ENCODE results near the gene SMAD6.

Gene SMAD6

DNA sequence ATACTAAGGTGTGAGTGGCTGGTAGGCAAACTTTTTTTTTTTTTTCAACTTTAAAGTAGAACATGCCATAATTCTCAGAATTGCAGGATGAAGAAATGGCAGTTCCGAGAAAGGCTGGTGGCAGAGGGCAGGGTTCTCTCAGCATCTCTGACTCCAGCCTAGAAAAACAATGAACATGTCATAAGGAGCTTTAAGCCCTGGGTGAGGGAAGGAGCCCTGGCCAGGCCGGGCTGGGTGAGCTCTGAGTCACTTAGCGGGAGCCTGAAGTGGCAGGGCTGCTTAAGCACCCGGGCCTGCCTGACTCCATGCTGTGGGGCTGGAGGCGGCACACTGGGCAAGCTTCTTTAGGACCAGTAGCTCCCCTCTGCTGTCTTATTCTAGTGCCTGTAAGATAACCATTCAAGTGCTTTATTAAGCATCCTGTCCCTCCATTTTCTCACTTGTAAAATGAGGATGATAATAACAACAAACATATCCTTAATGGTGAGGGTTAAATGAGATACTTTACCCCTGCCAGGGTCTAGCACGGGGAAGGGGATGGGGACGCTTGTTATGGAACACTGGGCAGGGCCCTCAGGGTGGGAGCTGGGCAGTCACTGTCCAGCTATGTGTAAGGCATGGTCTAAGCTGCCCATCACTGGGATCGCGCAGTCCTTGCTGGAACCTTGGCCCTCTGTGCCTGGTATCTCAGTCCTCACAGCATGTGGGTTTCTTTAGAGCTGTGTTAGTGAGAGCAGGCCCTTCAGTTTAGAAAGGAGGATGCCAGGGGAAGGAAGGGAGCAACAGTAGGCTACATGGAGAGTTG lies 18.4 kb downstream of the SMAD6 start:
- ChIA-PET POLR2A (interaction anchor here (0.5 to 1.8 kb wide), 5 partner anchors 9 to 169 kb away, joined by 5 to 10 read pairs (median 6); no protein-coding TSS in a partner anchor), CTCF (interaction anchor here (0.5 to 1.4 kb wide), 7 partner anchors 10 to 131 kb away, joined by 3 to 7 read pairs (median 4); no protein-coding TSS in a partner anchor)
- no peak overlapping the region for H3K27ac ChIP-seq (ENCODE audit: extremely low read depth, low read depth, low read length)
- TF ChIP-seq, protein P1, sequence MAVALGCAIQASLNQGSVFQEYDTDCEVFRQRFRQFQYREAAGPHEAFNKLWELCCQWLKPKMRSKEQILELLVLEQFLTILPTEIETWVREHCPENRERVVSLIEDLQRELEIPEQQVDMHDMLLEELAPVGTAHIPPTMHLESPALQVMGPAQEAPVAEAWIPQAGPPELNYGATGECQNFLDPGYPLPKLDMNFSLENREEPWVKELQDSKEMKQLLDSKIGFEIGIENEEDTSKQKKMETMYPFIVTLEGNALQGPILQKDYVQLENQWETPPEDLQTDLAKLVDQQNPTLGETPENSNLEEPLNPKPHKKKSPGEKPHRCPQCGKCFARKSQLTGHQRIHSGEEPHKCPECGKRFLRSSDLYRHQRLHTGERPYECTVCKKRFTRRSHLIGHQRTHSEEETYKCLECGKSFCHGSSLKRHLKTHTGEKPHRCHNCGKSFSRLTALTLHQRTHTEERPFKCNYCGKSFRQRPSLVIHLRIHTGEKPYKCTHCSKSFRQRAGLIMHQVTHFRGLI (tag by site-specific recombination; IDR thresholded peaks at IDR 0.05), result 0 out of 2 replicates have a peak, but pooled peaks have one; percentile 20
- TF ChIP-seq YY2 (tag by site-specific recombination; IDR thresholded peaks at IDR 0.05) (no peak), ZNF560 (tag by site-specific recombination; IDR thresholded peaks at IDR 0.05; ENCODE audit: borderline replicate concordance) (no peak), ZNF600 (tag by site-specific recombination; IDR thresholded peaks at IDR 0.05) (peak; percentile 77), ZNF138 (tag by site-specific recombination; IDR thresholded peaks at IDR 0.05; ENCODE audit: borderline replicate concordance) (no peak), ZNF610 (tag by site-specific recombination; IDR thresholded peaks at IDR 0.05; ENCODE audit: borderline replicate concordance) (no peak), ZNF664 (tag by site-specific recombination; IDR thresholded peaks at IDR 0.05) (peak; percentile 85; the same call in 1 of the 2 replicates), KLF16 (tag by site-specific recombination; IDR thresholded peaks at IDR 0.05) (no peak), ZNF335 (tag by site-specific recombination; conservative IDR thresholded peaks at IDR 0.05) (peak; percentile 92), ZNF140 (tag by site-specific recombination; IDR thresholded peaks at IDR 0.05) (no peak), ZNF777 (tag by site-specific recombination; IDR thresholded peaks at IDR 0.05; ENCODE audit: borderline replicate concordance) (no peak), OSR2 (tag by site-specific recombination; IDR thresholded peaks at IDR 0.05) (peak; percentile 58; the same call in 1 of the 2 replicates), ZNF792 (tag by site-specific recombination; IDR thresholded peaks at IDR 0.05) (no peak), ZNF747 (tag by site-specific recombination; IDR thresholded peaks at IDR 0.05) (no peak), EGR2 (tag by site-specific recombination; IDR thresholded peaks at IDR 0.05; ENCODE audit: low read depth) (no peak), ZNF223 (tag by site-specific recombination; IDR thresholded peaks at IDR 0.05) (no peak), WT1 (tag by site-specific recombination; IDR thresholded peaks at IDR 0.05) (no peak), YY1 (tag by site-specific recombination; IDR thresholded peaks at IDR 0.05) (no peak), ZBTB20 (tag by site-specific recombination; IDR thresholded peaks at IDR 0.05) (0 out of 2 replicates have a peak, but pooled peaks have one; percentile 39), ZIC2 (tag by site-specific recombination; IDR thresholded peaks at IDR 0.05) (peak; percentile 63), ZNF629 (tag by site-specific recombination; IDR thresholded peaks at IDR 0.05) (peak; percentile 41; the same call in 1 of the 2 replicates), MZF1 (tag by site-specific recombination; IDR thresholded peaks at IDR 0.05; ENCODE audit: borderline replicate concordance) (no peak)
- TF ChIP-seq, protein P2, sequence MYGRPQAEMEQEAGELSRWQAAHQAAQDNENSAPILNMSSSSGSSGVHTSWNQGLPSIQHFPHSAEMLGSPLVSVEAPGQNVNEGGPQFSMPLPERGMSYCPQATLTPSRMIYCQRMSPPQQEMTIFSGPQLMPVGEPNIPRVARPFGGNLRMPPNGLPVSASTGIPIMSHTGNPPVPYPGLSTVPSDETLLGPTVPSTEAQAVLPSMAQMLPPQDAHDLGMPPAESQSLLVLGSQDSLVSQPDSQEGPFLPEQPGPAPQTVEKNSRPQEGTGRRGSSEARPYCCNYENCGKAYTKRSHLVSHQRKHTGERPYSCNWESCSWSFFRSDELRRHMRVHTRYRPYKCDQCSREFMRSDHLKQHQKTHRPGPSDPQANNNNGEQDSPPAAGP (tag by site-specific recombination; IDR thresholded peaks at IDR 0.05), result no peak
- TF ChIP-seq, protein P3, sequence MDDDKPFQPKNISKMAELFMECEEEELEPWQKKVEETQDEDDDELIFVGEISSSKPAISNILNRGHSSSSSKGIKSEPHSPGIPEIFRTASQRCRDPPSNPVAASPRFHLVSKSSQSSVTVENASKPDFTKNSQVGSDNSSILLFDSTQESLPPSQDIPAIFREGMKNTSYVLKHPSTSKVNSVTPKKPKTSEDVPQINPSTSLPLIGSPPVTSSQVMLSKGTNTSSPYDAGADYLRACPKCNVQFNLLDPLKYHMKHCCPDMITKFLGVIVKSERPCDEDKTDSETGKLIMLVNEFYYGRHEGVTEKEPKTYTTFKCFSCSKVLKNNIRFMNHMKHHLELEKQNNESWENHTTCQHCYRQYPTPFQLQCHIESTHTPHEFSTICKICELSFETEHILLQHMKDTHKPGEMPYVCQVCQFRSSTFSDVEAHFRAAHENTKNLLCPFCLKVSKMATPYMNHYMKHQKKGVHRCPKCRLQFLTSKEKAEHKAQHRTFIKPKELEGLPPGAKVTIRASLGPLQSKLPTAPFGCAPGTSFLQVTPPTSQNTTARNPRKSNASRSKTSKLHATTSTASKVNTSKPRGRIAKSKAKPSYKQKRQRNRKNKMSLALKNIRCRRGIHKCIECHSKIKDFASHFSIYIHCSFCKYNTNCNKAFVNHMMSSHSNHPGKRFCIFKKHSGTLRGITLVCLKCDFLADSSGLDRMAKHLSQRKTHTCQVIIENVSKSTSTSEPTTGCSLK (tag by site-specific recombination; IDR thresholded peaks at IDR 0.05), result no peak
- TF ChIP-seq, protein P4, sequence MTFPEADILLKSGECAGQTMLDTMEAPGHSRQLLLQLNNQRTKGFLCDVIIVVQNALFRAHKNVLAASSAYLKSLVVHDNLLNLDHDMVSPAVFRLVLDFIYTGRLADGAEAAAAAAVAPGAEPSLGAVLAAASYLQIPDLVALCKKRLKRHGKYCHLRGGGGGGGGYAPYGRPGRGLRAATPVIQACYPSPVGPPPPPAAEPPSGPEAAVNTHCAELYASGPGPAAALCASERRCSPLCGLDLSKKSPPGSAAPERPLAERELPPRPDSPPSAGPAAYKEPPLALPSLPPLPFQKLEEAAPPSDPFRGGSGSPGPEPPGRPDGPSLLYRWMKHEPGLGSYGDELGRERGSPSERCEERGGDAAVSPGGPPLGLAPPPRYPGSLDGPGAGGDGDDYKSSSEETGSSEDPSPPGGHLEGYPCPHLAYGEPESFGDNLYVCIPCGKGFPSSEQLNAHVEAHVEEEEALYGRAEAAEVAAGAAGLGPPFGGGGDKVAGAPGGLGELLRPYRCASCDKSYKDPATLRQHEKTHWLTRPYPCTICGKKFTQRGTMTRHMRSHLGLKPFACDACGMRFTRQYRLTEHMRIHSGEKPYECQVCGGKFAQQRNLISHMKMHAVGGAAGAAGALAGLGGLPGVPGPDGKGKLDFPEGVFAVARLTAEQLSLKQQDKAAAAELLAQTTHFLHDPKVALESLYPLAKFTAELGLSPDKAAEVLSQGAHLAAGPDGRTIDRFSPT (tag by site-specific recombination; IDR thresholded peaks at IDR 0.05), result no peak
- TF ChIP-seq, protein P5, sequence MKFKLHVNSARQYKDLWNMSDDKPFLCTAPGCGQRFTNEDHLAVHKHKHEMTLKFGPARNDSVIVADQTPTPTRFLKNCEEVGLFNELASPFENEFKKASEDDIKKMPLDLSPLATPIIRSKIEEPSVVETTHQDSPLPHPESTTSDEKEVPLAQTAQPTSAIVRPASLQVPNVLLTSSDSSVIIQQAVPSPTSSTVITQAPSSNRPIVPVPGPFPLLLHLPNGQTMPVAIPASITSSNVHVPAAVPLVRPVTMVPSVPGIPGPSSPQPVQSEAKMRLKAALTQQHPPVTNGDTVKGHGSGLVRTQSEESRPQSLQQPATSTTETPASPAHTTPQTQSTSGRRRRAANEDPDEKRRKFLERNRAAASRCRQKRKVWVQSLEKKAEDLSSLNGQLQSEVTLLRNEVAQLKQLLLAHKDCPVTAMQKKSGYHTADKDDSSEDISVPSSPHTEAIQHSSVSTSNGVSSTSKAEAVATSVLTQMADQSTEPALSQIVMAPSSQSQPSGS (tag by site-specific recombination; IDR thresholded peaks at IDR 0.05; ENCODE audit: low read depth), result no peak
- TF ChIP-seq, protein P6, sequence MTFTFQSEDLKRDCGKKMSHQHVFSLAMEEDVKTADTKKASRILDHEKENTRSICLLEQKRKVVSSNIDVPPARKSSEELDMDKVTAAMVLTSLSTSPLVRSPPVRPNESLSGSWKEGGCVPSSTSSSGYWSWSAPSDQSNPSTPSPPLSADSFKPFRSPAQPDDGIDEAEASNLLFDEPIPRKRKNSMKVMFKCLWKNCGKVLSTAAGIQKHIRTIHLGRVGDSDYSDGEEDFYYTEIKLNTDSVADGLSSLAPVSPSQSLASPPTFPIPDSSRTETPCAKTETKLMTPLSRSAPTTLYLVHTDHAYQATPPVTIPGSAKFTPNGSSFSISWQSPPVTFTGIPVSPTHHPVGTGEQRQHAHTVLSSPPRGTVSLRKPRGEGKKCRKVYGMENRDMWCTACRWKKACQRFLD (tag by site-specific recombination; IDR thresholded peaks at IDR 0.05), result no peak
- no peak overlapping the region for H3K4me3 ChIP-seq (ENCODE audit: low read depth, low read length)
- H3K9me3 ChIP-seq (ENCODE audit: control insufficient read depth, insufficient read depth, low read depth, low read length), result no peaks in the 10 kb centered on the region
- no peaks in the 10 kb centered on the region for H3K4me1 ChIP-seq (ENCODE audit: control insufficient read depth, insufficient read depth, low read length)
- peaks cover 4 to 100% of the 10 kb centered on the region in 2 experiments; a peak in 2 of 3 replicates for H3K36me3 ChIP-seq (ENCODE audit: control insufficient read depth in 2 of 2, insufficient read depth in 1 of 2, low read length in 2 of 2)
